ENCODE results near the gene ADGRA1.

The ADGRA1 gene

DNA sequence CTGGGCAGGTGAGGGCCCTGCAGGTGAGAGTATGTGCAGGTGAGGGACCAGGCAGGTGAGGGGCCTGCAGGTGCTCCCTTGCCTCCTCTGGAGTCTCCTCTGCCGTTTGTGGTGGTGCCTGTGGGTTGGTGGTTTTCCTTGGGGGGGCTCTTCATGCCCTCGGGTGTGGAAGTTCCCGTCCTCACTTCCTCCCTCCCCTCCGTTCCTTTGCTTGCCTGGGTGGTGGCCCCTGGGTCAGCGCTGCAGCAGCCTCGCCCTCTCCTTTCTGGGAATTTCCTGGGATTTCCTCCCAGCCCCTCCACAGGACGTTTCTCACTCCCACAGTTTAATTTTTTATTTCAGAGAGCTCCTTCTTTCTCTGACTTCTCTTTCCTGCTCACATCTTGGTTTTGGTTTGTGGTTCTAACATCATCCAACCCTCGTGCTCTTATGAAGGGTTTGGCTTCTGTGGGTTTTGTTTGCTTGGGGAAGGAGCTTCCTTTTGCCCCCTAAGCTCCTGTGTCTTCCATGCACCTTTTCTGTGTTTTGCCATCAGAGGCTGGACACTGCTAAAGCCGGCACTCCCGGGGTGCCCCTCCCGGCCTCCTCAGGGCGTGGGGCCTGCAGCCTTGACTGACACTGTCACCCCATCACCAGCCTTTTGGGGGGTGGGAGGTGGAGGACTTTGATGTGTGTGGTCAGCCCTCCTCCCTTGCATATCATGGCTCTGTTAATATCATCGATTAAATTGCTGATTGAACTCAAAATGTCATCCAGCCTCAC lies 29.2 kb upstream of the ADGRA1 start:
- DNase-seq = no peak

DNA sequence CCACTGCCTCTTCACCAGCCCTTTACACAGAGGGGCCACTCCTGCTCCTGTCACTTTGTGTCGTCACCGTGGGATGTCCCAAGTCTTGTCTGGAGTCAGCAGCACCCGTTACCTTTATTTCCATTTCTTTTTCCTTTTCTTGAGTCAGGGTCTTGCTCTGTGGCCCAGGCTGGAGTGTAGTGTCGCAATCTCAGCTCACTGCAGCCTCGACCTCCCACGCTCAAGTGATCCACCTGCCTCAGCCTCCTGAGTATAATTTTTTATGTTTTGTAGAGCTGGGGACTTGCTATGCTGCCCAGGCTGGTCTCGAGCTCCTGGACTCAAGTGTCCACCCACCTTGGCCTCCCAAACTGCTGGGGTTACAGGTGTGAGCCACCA lies 28.6 kb upstream of the ADGRA1 start:
- no peak for DNase-seq

DNA sequence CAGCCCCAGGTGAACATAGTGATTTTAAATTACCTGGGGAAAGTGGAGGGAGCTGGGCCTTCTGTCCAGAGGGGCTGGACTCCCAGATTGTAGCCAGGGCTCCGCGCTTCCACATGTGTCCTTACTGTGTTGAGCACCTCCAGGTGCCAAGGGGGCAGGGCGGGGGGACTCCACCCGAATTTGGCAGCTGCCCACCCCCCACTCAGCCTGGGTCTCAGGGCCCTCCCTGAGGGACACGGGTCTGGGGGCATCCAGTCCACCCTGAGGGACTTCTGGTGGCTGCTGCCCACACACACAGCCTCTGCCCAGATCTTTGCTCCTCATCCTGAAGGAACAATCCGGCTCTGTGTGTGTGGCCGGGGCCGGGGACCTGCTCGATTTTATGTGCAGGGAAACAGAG lies 28.2 kb upstream of the ADGRA1 start:
- no peak for DNase-seq

DNA sequence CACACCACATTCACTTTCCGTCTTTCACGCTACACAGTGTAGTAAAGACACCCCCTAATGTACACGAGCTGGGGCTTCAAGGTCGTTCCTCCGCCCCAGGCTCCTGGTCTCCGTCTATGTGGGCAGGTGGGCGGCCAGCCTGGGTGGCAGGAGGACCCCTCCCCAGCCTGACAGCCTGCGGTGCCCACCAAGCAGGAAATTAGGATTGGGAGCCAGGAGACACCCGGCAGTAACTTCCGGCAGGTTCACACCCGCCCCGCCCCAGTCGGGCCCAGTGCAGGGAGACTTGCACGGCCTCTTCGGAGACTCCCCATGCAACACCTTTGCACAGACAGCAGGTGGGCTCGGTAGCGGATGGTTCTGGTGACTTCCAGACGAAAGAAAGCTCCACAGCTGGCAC lies 27.7 kb upstream of the ADGRA1 start:
- DNase-seq = no peak

DNA sequence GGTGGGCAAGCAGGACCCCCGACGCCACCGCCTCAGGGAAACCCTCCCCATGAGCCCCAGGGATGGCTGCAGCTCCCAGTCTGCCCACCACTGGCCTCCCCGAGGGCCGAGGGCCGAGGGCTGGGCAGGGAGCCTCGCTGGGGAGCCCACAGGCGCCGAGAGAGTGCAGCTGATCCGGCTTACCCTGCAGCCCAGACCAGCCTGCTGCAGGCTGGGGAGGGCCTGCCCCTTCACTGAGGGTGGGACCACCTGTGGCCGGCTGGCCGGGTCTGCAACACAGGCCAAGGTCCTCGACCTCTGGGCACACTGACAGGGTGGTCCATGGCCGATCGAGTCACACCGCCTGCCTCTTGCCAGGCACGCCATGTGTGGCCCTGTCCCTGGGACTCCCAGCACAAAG lies 27.3 kb upstream of the ADGRA1 start:
- DNase-seq = no peak

DNA sequence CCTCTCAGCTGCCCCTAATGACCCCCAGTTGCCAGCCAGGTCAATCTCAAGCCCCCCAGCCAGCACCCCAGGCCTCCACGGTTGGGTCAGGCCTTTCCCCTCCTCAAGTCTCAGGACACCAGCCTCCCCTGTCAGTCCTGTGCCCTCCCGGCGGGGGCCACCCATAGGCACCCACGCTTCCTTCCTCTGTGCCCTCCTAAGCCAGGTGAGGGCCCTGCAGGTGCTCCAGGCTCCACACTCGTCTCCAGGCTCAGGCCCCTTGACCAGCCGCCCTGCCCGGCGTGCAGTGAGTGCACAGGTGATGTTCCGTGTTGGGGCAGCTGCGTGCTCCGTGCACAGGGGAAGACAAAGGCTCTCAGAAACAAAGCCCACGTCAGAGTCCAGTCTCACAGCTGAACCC lies 26.8 kb upstream of the ADGRA1 start:
- no peak for DNase-seq

DNA sequence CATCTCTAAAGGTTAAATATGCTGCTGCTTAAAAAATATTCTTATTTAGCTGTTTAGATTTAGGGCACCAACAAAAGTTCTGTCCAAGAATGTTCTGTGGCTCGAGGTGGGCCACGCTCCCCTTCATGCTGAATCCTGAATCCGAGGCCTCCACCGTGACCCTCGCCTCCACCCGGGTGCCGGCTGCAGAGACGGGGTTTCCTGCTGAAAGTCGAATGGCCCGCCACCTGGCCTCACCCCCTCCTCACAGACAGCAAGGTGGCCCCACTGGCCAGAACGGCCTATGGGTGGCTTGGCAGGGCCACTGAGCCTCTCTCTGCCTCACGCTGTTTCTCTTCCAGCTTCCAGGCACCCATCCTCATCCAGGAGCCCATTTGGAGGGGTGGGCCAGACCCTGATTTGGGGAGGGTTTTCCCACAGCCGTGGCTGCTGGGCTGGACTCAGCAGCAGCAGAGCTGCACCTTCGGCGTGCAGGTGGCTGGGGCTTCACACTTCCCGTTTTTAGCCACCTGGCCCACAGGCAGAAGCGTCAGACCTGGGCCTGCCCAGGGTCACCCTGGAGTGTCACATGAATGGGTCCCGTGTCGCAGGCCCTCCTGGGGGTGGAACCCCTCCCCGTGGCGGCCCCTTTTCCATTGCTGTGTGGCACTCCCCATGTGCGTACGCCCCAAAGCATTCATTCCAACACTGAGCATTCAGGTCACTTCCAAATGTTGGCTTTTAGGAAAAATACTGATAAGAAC lies 26.3 kb upstream of the ADGRA1 start:
- DNase-seq = no peak

DNA sequence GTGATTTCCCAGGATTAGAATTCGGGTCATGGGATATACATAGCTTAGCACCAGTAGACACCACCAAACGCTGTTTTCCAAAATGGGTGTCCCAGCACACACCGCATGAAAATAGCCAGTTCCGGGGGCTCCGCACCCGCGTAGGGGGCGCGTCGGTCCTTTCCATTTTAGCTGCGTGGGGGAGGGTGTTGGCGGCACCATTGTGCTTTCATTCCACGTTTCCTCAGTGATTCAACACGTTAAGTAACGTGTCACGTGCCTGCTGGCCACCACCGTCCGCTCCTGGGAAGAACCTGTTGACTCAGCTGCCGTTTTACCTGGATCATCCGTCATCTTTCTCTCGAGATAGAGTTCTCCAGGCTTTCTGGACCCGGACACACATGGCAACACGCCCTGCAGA lies 25.6 kb upstream of the ADGRA1 start:
- no peak for DNase-seq

DNA sequence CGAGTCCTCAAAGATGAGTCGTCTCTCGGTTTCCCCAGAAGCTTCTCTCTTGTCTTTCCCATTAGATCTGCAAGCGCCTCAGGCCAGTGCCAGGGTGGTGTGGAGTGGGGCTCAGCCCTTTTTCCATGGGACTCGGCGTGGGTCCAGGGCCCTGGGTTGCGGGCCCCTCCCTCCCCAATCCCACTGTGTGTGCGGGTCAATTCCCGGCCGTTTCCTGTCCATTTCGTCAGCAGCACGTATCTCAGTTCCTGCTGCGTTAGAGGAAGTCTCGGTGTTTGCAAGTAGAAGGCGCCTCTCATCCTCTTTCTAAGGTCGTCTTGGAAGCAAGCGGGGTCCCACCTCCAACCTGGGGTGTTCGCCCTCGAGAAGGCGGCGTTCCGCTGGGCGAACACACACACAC lies 25.1 kb upstream of the ADGRA1 start:
- no peak for DNase-seq

DNA sequence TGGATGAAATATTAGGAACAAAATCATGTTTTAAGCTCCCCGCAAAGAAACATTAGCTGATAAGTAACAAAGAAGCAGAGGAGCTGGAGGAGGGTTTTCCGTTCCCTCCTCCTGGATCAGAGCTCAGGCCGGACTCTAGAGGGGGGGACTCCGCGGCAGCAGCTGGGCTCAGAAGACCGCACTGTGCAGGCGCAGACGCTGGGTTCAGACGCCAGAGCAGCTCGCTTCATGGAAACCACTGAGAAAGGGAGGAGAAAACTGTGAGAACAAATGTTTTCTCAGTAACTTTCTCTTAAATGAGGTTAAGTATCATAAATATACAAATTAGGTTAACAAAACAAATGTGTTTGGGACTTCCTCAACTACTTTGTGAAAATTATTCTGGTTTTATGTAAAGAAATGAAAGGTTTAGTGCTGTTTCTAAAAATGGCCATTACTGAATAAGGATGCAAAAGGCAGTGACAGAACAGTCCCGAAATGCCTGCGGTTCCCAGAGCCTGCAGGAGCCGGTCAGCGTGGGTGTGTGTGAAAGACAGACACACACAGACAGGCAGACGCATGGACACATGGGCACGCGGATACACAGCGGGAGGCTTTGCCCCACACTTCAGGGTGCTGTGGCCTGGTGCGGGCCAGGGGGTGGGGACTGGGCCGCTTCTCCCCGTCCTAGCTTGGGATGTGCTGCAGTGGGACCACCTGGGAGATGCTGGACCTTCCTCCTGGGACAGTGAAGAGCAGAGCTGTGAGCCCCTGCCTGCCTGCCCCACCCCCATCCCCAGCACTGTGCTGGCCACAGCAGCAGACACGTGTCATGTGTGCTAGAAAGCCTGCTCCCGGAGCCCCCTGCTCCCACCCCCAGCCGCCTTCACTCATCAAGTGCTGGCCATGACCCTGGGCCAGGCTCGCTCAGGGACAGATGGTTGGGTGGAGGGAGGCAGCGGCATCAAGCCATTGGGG lies 20.3 kb upstream of the ADGRA1 start:
- DNase-seq = no peak

DNA sequence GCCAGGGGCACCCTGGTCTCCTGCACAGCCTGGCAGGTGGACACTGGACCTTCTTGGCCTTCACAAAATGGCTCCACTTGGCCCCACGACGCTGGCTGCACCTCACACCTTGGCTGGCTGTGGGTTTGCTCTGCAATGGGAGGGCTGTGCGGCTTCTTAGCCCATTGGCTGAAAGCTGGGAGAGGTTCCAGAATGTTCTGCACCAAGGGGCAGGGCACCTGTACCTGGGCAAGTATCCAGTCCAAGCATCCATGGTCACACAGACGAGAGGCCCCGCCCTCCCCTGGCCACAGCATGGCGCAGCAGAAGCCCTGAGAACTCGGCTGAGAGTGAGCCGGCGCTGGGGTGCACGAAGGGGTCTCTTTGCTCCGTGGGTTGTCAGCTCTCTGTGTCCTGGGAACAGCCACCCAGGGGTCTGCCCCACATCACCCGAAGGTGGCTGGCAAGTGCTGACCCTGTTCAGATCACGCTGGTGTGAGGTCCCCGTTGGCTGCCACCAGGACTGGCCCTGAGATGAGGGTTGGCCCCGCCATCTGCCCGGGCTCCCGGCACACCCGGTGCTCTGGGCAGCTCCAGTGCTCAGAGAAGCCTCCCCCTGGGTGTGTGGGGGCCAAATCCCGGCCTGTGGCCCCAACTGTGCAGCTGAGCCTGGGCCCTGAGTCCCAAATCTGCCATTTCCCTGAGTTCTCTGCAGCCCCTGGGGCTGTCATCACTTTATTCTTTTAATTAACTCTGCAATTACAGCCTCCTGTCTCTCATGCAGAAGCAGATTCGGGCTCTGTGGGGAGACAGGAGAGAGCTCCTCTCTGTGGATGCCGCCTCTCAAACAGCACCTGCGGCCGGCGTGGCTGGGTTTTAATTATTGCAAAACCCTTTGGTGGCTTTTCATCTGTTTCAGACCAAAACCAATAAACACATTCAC lies 19.4 kb upstream of the ADGRA1 start:
- no peak for DNase-seq

DNA sequence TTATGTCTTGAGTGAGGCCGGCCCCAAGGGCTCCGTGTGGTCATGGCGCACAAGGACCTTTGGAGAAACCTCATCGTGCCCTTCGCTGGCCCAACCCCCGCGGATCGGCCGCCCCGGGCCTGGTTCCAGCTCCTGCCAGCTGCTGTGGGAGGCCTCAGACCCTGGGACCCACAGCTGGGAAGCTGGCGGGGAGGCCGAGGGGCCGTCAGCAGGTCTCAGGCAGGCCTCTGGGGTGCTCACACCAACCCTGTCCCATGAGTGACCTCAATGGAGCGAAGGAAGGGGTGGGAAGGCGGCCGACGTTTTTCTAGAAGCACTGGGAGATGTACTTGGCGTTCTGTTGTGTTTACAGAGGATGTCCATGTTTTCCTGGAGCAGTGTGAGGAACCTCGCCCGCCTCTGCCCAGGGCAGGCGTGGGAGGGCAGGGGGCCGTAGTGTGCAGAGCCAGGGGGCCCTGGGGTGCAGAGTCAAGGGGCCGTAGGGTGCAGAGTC lies 18.6 kb upstream of the ADGRA1 start:
- DNase-seq = no peak

DNA sequence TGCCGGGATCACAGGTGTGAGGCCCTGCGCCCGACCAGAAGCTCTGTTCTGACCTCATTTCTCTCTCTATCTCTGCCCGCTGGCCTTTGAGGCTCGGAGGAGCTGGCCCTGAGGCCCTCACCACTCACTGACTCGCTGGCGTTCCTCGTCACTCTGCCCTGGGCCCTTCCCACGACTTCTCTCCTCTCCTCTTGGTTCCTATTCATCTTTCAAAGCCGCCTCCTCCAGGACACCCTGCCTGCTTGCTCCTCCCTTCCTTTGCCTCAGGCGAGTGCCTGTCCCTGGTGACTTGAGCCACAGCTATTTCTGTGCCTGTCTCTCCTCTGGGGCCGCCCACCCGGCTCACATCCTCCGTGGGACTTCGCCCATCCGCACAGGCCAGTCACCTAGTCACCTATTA lies 17.3 kb upstream of the ADGRA1 start:
- DNase-seq = no peak

DNA sequence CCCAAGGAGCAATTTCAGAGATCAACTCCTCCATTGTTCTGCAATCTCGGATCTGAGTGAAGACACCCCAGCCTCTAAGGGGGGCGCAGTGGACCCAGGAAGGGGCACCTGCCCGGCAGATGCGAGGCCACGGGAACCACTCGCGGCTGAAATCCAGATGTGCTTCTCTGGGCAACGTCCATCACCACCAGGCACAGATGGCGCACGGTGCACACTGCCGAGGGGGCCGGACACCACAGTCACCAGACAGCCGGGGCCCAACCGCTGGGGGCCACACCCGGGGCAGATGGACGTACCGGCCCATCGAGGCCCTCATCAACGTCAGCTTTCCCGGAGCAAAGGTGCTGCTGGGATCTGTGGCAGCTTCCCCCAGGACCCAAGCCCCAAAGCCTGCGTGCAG lies 16.9 kb upstream of the ADGRA1 start:
- DNase-seq = no peak

DNA sequence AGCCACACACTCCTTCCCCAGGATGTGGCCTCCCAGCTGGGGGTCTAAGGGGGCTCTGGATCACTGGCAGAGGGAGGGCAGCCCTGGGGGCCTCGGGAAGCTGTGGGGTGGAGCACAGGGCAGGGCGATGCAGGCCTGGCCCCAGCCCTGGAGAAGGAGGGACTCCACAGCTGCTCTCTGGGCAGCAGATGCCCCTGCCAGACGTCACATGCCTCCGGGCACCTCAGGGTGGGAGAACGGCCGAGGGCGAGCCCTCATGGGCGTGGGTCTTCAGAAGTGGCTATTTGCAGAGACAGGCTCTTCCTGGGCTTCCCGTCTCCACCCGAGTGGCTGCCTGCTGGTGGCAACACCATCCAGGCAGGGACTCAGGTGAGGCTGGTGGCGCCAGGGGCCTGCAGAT lies 16.0 kb upstream of the ADGRA1 start:
- DNase-seq = no peak

DNA sequence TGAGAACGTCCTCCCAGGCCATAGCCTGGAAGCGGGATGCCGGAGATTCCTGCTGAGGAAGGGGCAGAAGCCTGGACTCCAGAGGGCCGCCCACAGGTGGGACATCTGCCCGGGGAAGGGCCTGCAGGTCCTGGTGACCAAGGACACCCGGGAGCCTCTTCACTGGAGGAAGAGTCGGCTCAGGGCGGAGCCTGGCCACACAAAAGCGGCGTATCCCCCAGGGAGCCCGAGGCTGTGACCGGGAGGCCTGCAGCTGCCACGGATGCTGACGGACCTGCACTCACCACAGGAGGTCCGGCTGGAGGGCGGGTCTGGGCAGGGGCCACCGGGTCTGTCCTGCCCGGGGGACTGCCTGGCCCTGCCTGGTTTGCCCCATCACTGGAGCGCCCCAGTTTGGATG lies 15.5 kb upstream of the ADGRA1 start:
- DNase-seq = no peak

DNA sequence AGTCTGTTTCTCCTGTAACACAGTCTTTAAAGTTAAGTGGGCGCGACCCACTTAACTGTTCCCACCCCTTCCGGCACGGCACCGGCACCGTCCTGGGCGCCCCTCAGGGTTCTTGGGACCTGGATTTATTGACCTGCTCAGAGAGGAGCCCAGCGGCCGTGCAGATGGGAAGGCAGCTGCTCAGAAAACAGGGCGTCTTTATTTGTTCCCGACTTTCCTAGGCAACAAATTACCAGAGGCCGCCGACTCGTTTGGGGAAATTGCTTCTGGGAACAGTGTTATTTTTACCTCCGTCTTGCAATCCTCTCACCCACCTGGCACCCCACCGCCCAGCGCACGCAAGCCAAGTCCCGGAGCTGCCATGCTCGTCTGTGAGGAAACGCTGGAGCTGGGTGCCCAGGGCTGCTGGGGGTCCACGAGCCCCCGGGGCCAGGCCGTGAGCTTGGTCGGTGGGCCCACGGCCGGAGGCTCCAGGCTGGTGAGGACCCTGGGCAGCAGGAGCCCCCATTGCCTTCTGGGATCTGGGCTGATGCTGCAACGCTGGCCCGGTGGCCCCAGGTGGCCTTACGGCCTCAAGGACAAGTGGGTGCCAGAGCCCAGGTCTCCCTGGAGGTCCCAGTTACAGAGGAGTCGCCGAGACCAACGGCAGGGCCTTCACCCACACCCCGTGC lies 14.9 kb upstream of the ADGRA1 start:
- DNase-seq = no peak

DNA sequence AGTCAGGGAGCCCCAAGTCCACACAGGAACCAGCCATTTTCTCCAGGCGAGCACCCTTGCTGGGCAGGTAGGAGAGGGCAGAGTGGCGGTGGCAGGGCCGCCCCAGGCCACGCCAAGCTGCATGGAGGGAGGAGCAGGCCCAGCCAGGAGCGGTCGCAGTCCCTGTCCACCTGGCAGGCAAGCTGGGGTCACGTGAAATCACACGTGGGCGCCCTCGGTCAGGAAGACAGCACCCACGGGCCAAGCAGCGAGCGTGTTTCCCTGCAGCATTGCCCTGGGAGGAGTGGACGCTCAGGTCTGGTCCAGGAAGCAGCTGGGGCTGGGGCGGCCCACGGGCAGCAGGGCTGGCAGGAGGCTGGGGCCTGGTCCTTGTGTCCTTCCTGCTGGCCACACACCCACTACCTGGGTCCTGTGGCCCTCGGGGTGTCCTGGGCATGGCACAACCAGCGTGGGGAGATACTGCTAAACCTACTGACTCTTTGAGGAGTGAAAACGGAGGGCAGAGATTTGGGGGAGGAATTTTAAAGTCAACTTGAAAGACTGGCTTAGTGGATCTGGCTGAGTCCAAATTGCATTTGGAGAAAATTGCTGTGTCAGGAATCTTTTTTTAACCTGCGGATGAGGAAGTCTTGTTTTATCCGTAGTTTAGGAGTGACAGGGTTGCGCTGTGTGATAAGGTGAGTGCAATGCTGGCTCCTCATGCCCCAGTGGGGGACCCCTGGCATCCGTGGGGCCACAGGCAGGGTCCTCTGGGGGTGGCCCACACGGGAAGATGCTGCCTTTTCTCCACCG lies 12.2 kb upstream of the ADGRA1 start:
- DNase-seq = no peak

DNA sequence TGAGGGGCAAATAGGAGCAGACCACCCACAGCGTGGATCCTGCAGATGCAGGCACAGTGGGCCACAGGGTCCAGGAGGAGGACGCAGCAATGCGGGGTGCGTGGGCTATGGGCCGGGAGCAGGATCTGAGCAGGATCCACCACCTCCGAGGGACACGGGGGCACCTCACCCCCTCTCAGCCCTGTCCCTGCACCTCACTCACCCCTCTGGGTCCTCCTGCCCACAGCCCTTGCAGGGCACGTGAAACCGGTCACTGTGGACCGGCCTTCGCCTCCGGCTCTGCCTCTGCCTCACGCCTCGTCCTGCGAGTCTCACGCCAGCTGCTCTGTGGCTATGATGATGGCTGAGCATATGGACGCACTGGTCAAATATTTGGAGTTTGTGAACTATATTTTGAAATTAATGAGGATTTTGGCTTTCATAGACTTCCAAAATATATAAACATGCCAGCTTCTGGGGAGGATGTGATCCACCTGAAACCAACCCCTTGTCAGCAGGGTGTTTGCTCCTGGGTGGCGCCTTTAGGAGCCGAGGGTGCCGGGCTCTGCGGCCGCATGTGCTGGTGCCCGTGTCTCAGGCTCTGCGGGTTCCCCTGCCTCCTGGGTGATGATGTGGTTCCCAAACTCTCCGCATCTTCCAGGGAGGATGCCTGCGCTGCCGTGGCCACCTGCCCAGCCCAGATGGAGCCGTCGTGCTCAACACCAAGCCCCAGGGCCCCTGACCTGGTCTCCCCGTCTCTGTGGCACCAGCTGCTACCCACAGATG lies 11.3 kb upstream of the ADGRA1 start:
- no peak for DNase-seq

Measured in NCI-H2107 (cell line).